Measurements from ENCODE around the gene DCUN1D2.

Gene DCUN1D2

GRCh38 chr13:113518076-113518803 lies 27.7 kb upstream of the DCUN1D2 start:
- no peak for DNase-seq

GRCh38 chr13:113514847-113515246 lies 24.3 kb upstream of the DCUN1D2 start:
- no peak for DNase-seq

GRCh38 chr13:113513761-113514160 lies 23.2 kb upstream of the DCUN1D2 start:
- no peak for DNase-seq

GRCh38 chr13:113511361-113511760 lies 20.9 kb upstream of the DCUN1D2 start:
- no peak for DNase-seq

GRCh38 chr13:113510871-113511270 lies 20.4 kb upstream of the DCUN1D2 start:
- no peak for DNase-seq

GRCh38 chr13:113509989-113510388 lies 19.5 kb upstream of the DCUN1D2 start:
- no peak for DNase-seq

- no peak for DNase-seq
Observed at GRCh38 chr13:113508521-113509254, 18.2 kb upstream of the DCUN1D2 start.

GRCh38 chr13:113507505-113508345 lies 17.2 kb upstream of the DCUN1D2 start:
- DNase-seq, result no peak

GRCh38 chr13:113506871-113507388 lies 16.4 kb upstream of the DCUN1D2 start:
- DNase-seq, result no peak

GRCh38 chr13:113506025-113506685 lies 15.6 kb upstream of the DCUN1D2 start:
- DNase-seq, result no peak

GRCh38 chr13:113502686-113503085 lies 12.2 kb upstream of the DCUN1D2 start:
- DNase-seq, result no peak

- DNase-seq, result no peak
Observed at GRCh38 chr13:113500530-113501265, 10.2 kb upstream of the DCUN1D2 start.

- DNase-seq, result no peak
Observed at GRCh38 chr13:113499936-113500335, 9.4 kb upstream of the DCUN1D2 start.

GRCh38 chr13:113498905-113499304 lies 8.4 kb upstream of the DCUN1D2 start:
- no peak for DNase-seq

GRCh38 chr13:113497217-113497616 lies 6.7 kb upstream of the DCUN1D2 start:
- no peak for DNase-seq

GRCh38 chr13:113495494-113496210 lies 5.1 kb upstream of the DCUN1D2 start:
- no peak for DNase-seq

GRCh38 chr13:113493315-113493951 lies 2.9 kb upstream of the DCUN1D2 start:
- peak; percentile 51 for DNase-seq

- DNase-seq, result no peak
Observed at GRCh38 chr13:113491982-113492381, 1.5 kb upstream of the DCUN1D2 start.

- peak; percentile 49 for DNase-seq
Observed at GRCh38 chr13:113491418-113491883, 940 bp upstream of the DCUN1D2 start.

Measured in 8988T (cell line).